Dendritic cell treated with granulocyte-macrophage colony-stimulating factor and Interleukin-4, amounts not matched to agents 40 ng/mL and 50 ng/mL, for 4 days (primary cell): ENCODE measurements around the gene ITPRID2.
"Not testable (repeated sequence)": the region's sequence is repeated elsewhere in the genome, so short reads cannot be mapped to it uniquely, and the experiment has no call there.

Experiments used
- H3K27ac Mint-ChIP-seq: one replicate; pipeline ENCODE4 v1.8.0; 2022; ENCODE audit warnings: mild to moderate bottlenecking, mixed read lengths
- H3K27me3 Mint-ChIP-seq: one replicate; pipeline ENCODE4 v1.8.0; 2022; ENCODE audit warnings: mild to moderate bottlenecking, mixed read lengths
- H3K36me3 Mint-ChIP-seq: one replicate; pipeline ENCODE4 v1.8.0; 2022; ENCODE audit warnings: low read depth, mixed read lengths
- H3K4me1 Mint-ChIP-seq: one replicate; pipeline ENCODE4 v1.8.0; 2022; ENCODE audit warnings: low read depth, mixed read lengths
- H3K4me3 Mint-ChIP-seq: one replicate; pipeline ENCODE4 v1.8.0; 2022; ENCODE audit warnings: mild to moderate bottlenecking, moderate library complexity, mixed read lengths
- H3K9me3 Mint-ChIP-seq: one replicate; pipeline ENCODE4 v1.8.0; 2022; ENCODE audit warnings: mixed read lengths
- intact Hi-C: fragments of 100-400 bp; cut with micrococcal nuclease; formaldehyde crosslinking; loops from one replicate; pipeline ENCODE4 v1.15.0; 2022

Gene ITPRID2

GRCh38 chr2:181949047-181949446, 57.5 kb downstream of the ITPRID2 start:
- intact Hi-C loops, result no loop called here
- H3K4me3 Mint-ChIP-seq, result no peak overlapping the region
- H3K4me1 Mint-ChIP-seq, result no peaks in the 10 kb centered on the region
- no peaks in the 10 kb centered on the region for H3K27me3 Mint-ChIP-seq
- no peak overlapping the region for H3K27ac Mint-ChIP-seq
- H3K36me3 Mint-ChIP-seq, result no peaks in the 10 kb centered on the region
- no peaks in the 10 kb centered on the region for H3K9me3 Mint-ChIP-seq

- H3K27me3 Mint-ChIP-seq, result no peaks in the 10 kb centered on the region
- no peaks in the 10 kb centered on the region for H3K36me3 Mint-ChIP-seq
- no peaks in the 10 kb centered on the region for H3K9me3 Mint-ChIP-seq
- intact Hi-C loops, result loop anchor here (5.0 kb wide), 1 partner anchor 125 kb away; no protein-coding TSS in a partner anchor
- H3K4me1 Mint-ChIP-seq, result no peaks in the 10 kb centered on the region
- no peak overlapping the region for H3K4me3 Mint-ChIP-seq
- no peak overlapping the region for H3K27ac Mint-ChIP-seq
These were observed 61.1 kb downstream of the ITPRID2 start for GRCh38 chr2:181952404-181953226.

GRCh38 chr2:181953881-181954537, 62.5 kb downstream of the ITPRID2 start:
- Mint-ChIP-seq H3K9me3 (no peaks in the 10 kb centered on the region), H3K4me1 (no peaks in the 10 kb centered on the region), H3K36me3 (no peaks in the 10 kb centered on the region), H3K4me3 (peak overlapping the region; percentile 28), H3K27me3 (no peaks in the 10 kb centered on the region), H3K27ac (no peak overlapping the region)
- intact Hi-C loops, result loop anchor here (1.0 to 5.0 kb wide), 2 partner anchors 123 to 211 kb away; no protein-coding TSS in a partner anchor

DNA sequence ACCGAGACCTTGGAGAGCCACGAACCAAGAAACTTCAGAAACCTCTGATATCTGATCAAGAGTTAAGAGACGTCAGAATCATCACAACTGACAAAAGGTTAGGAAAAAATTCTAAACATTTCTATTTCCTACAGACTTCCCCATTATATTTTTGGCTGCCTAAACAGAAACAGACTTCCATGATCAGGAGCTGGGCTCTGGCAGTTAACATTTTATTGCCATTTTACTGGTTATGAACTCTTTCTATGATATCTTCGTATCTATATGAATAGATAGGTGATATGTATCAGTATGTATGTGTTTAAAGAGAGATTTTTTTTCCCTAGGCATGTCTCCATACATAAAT, 63.0 kb downstream of the ITPRID2 start:
- Mint-ChIP-seq H3K36me3 (no peaks in the 10 kb centered on the region), H3K27ac (no peak overlapping the region), H3K4me1 (no peaks in the 10 kb centered on the region), H3K27me3 (no peaks in the 10 kb centered on the region), H3K4me3 (no peak overlapping the region), H3K9me3 (no peaks in the 10 kb centered on the region)
- intact Hi-C loops, result loop anchor here (1.0 to 5.0 kb wide), 2 partner anchors 123 to 211 kb away; no protein-coding TSS in a partner anchor

- H3K4me3 Mint-ChIP-seq, result no peak overlapping the region
- intact Hi-C loops, result no loop called here
- no peak overlapping the region for H3K27ac Mint-ChIP-seq
- H3K9me3 Mint-ChIP-seq, result no peaks in the 10 kb centered on the region
- H3K4me1 Mint-ChIP-seq, result no peaks in the 10 kb centered on the region
- H3K27me3 Mint-ChIP-seq, result no peaks in the 10 kb centered on the region
- no peaks in the 10 kb centered on the region for H3K36me3 Mint-ChIP-seq
These were observed 63.5 kb downstream of the ITPRID2 start for GRCh38 chr2:181955010-181955409.

DNA sequence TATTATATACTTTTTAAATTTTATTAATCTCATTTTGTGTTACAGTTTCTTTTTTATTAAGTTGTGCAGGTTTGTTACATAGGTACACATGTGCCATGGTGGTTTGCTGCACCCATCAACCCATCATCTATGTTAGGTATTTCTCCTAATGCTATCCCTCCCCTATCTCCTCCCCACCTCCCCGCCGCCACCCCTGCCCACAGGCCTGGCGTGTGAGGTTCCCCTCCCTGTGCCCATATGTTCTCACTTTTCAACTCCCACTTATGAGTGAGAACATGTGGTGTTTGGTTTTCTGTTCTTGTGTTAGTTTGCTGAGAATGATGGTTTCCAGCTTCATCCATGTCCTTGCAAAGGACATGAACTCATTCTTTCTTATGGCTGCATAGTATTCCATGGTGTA, 64.3 kb downstream of the ITPRID2 start:
- H3K9me3 Mint-ChIP-seq, H3K4me1 Mint-ChIP-seq, H3K36me3 Mint-ChIP-seq, H3K4me3 Mint-ChIP-seq, H3K27me3 Mint-ChIP-seq, intact Hi-C loops, H3K27ac Mint-ChIP-seq: not testable (repeated sequence)

- Mint-ChIP-seq H3K9me3 (no peaks in the 10 kb centered on the region), H3K27ac (no peak overlapping the region), H3K36me3 (no peaks in the 10 kb centered on the region), H3K4me3 (no peak overlapping the region), H3K4me1 (no peaks in the 10 kb centered on the region), H3K27me3 (no peaks in the 10 kb centered on the region)
- intact Hi-C loops, result no loop called here
These were observed 66.1 kb downstream of the ITPRID2 start for GRCh38 chr2:181957668-181958067.

- no peaks in the 10 kb centered on the region for H3K36me3 Mint-ChIP-seq
- no peaks in the 10 kb centered on the region for H3K27me3 Mint-ChIP-seq
- H3K9me3 Mint-ChIP-seq, result no peaks in the 10 kb centered on the region
- intact Hi-C loops, result no loop called here
- H3K4me1 Mint-ChIP-seq, result no peaks in the 10 kb centered on the region
- no peak overlapping the region for H3K4me3 Mint-ChIP-seq
- H3K27ac Mint-ChIP-seq, result no peak overlapping the region
These were observed 67.2 kb downstream of the ITPRID2 start for GRCh38 chr2:181958726-181959125.

- Mint-ChIP-seq H3K36me3 (no peaks in the 10 kb centered on the region), H3K4me3 (no peak overlapping the region), H3K27ac (no peak overlapping the region), H3K9me3 (no peaks in the 10 kb centered on the region), H3K27me3 (no peaks in the 10 kb centered on the region), H3K4me1 (no peaks in the 10 kb centered on the region)
- intact Hi-C loops, result no loop called here
These were observed 68.0 kb downstream of the ITPRID2 start for GRCh38 chr2:181959508-181959907.

GRCh38 chr2:181961167-181961566, 69.6 kb downstream of the ITPRID2 start:
- H3K4me1 Mint-ChIP-seq, H3K27ac Mint-ChIP-seq, H3K4me3 Mint-ChIP-seq, H3K9me3 Mint-ChIP-seq, H3K36me3 Mint-ChIP-seq, H3K27me3 Mint-ChIP-seq, intact Hi-C loops: not testable (repeated sequence)

GRCh38 chr2:181962142-181962541, 70.6 kb downstream of the ITPRID2 start:
- no peak overlapping the region for H3K27ac Mint-ChIP-seq
- no peaks in the 10 kb centered on the region for H3K9me3 Mint-ChIP-seq
- H3K4me3 Mint-ChIP-seq, result no peak overlapping the region
- no peaks in the 10 kb centered on the region for H3K4me1 Mint-ChIP-seq
- intact Hi-C loops, result no loop called here
- H3K36me3 Mint-ChIP-seq, result no peaks in the 10 kb centered on the region
- H3K27me3 Mint-ChIP-seq, result no peaks in the 10 kb centered on the region

GRCh38 chr2:181970160-181970794, 78.7 kb downstream of the ITPRID2 start:
- Mint-ChIP-seq H3K4me3 (no peak overlapping the region), H3K27ac (no peak overlapping the region), H3K4me1 (no peaks in the 10 kb centered on the region), H3K27me3 (no peaks in the 10 kb centered on the region), H3K9me3 (no peaks in the 10 kb centered on the region), H3K36me3 (no peaks in the 10 kb centered on the region)
- intact Hi-C loops, result loop anchor here (10.0 kb wide), 1 partner anchor 85 kb away; no protein-coding TSS in a partner anchor

- no peaks in the 10 kb centered on the region for H3K36me3 Mint-ChIP-seq
- no peaks in the 10 kb centered on the region for H3K27me3 Mint-ChIP-seq
- no peak overlapping the region for H3K27ac Mint-ChIP-seq
- H3K9me3 Mint-ChIP-seq, result no peaks in the 10 kb centered on the region
- intact Hi-C loops, result loop anchor here (10.0 kb wide), 1 partner anchor 84 kb away; no protein-coding TSS in a partner anchor
- no peak overlapping the region for H3K4me3 Mint-ChIP-seq
- H3K4me1 Mint-ChIP-seq, result no peaks in the 10 kb centered on the region
These were observed 79.5 kb downstream of the ITPRID2 start for GRCh38 chr2:181971032-181971431.
